ENCODE results near the gene CSNK1D.
A peak's percentile ranks its signal among the peaks of the same experiment; 100 is the strongest.

Gene CSNK1D

DNA sequence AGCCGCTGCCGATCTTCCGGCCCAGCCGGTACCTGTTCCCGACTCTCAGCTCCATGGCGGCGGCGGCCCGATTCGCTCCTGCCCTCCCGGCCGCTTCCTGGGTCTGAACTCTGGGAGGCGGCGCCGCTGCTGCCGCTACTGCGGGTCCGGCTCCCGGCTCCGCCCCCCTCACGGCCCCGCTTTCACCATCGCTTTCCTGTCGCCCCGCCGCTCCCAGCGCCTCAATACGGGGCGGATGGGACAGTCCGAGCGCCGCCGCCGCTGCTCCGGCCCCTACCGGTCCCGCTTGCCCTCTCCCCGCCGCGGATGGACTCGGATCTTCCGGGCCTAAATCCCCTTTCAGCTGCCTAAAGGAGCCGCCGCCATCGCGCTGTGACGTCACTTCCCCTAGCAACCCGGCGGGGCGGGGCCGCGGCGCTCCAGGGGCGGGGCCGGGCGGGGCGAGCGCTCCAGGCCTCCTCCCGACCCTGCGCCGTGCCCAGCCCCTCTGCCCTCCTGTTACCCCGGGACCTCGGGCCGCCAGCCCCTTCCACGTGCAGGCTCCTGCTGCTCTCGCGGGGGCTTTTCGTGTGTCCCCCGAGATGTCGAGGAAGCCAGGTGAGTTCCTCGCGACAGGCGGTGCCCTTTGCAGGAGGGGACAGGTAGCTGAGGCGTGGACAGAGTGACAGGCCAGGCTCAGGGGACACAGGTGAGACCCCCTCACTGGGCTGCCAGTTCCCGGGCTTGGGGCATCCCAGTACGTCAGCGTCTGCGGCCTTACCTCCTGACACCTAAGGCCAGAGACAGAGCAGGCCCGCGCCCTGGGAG is at the start of gene CSNK1D:
Gene CSNK1D (minus strand): TSS at position 374 of the 807 bp plus-strand sequence. CDS start 319 bp downstream, at position 55.
- DNase-seq = peak; percentile 83 to 97 (median 94)
- intact Hi-C loops (cut with DNase I) = no loop called here

DNA sequence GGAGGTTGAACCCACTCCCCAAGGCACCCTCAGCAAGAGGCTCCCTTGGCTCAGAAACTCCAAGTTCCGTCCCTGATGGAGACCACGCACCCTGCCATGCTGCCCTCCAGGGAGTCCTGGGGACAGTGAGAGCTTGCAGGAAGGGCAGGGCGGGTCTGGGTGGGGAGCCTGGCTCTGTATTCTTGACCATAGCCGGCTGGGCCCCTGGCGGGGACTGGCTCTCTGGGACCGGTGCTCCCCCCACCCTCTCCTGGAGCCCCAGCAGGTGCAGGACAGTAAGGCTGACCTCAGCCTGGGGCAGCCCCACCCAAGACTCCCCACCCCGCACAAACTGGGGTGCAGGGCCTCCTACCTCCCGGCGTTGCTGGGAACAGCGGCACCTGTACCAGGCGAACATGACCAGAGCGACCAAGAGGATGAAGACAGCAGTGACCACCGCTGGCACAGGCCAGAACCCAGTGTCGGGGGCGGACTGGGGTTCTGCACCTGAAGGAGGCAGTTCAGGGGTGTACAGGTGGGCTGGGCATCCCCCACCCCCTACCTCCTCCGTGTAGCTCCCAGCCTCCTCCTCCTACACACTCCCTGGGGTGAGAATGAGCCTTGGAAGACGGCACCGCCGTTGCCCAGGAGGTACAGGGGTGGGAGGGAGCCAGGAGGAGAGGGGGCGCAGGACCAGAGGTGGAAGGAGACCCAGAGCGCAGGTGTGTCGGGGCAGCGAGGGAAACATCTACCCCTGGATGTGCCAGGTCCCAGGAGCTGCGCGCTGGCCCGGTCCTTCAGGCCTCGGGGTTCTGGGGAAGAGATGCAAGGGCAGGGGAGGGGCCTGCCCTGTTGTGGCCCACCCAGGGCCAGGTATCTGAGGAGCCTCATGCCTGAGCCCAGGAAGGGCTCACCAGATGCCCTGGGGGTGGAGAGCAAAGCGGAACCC is 49.3 kb upstream of the CSNK1D start:
- intact Hi-C loops (cut with DNase I) = loop anchor here (5.0 kb wide), 1 partner anchor 85 kb away; no protein-coding TSS in a partner anchor
- no peak for DNase-seq

- DNase-seq = no peak
- intact Hi-C loops (cut with DNase I) = loop anchor here (5.0 kb wide), 1 partner anchor 85 kb away; no protein-coding TSS in a partner anchor
Measured at GRCh38 chr17:82321947-82322466, 48.5 kb upstream of the CSNK1D start.

DNA sequence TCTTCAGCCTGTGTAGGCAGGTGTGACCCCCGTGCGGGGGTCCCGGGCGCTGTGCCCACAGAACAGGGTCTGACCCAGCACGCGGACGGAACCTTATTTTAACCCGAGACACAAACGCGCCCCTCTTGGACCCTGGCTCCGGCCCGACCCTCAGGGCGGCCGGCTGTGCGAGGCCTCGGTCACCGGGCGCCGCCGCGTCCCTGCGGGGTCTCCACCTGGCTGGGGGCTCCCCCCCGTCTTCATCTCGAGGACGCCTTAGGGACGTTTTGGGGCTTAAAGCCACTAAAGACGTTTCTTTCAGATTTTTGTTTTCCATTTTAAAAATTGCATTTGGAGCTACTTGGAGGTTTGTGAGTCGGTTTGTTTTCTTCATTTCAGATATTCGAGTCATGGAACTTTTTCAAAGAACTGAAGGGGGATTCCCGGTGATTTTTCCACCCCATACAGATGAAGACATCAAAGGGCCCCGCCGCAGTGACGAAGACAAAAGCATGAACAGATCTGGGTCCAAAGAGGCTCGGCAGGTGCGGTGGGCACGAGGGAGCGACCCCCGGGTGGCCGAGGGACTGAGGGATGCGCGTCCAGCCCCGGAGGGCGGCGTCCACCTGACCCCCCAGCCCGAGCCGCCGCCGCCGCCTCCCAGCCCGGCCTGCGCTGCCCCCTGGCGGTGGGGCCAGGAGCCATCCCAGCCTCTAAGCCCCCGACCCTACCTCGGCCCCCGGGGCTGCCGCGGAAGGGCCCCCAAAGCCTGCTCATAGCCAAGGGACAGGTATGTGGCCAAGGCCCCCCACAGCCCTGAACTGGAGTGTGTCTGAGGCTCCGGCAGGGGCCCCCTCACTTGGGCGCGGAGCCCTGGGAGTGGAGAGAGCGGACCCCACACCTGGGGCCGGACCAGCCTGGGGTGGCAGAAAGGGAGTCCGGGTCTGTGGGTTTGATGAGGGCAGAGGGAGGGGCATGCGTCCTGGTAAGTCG is 47.7 kb upstream of the CSNK1D start:
- intact Hi-C loops (cut with DNase I) = loop anchor here (5.0 kb wide), 1 partner anchor 84 kb away; no protein-coding TSS in a partner anchor
- peak in 18 of 42 donors; percentile 10 to 67 (median 46) for DNase-seq

GRCh38 chr17:82320140-82320840 is 46.8 kb upstream of the CSNK1D start:
- no peak for DNase-seq
- intact Hi-C loops (cut with DNase I) = loop anchor here (5.0 kb wide), 1 partner anchor 83 kb away; no protein-coding TSS in a partner anchor

GRCh38 chr17:82319619-82320062 is 46.1 kb upstream of the CSNK1D start:
- DNase-seq = no peak
- intact Hi-C loops (cut with DNase I) = loop anchor here (5.0 kb wide), 1 partner anchor 82 kb away; no protein-coding TSS in a partner anchor

GRCh38 chr17:82318772-82319606 is 45.5 kb upstream of the CSNK1D start:
- intact Hi-C loops (cut with DNase I) = no loop called here
- DNase-seq = no peak

DNA sequence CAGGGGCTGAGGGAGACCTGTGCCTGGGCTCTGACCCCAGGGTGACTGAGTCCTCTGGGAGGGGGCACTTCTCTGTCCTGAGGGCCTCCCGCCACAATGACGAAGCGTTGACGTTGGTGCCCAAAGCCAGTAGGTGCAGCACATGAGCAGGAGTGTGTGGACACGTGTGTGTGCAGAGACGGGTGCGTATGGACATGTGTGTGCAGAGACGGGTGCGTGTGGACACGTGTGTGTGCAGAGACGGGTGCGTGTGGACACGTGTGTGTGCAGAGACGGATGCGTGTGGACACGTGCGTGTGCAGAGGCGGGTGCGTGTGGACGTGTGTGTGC is 44.6 kb upstream of the CSNK1D start:
- intact Hi-C loops (cut with DNase I) = no loop called here
- no peak for DNase-seq

- no peak for DNase-seq
- intact Hi-C loops (cut with DNase I) = no loop called here
Measured at GRCh38 chr17:82317394-82318168, 44.1 kb upstream of the CSNK1D start, which contains the start of gene CD7. Gene CD7, minus strand, starts transcription at chr17:82317608. Its CDS starts 113 bp downstream, at chr17:82317495.

GRCh38 chr17:82316651-82317393 is 43.3 kb upstream of the CSNK1D start:
- intact Hi-C loops (cut with DNase I) = no loop called here
- DNase-seq = no peak

DNA sequence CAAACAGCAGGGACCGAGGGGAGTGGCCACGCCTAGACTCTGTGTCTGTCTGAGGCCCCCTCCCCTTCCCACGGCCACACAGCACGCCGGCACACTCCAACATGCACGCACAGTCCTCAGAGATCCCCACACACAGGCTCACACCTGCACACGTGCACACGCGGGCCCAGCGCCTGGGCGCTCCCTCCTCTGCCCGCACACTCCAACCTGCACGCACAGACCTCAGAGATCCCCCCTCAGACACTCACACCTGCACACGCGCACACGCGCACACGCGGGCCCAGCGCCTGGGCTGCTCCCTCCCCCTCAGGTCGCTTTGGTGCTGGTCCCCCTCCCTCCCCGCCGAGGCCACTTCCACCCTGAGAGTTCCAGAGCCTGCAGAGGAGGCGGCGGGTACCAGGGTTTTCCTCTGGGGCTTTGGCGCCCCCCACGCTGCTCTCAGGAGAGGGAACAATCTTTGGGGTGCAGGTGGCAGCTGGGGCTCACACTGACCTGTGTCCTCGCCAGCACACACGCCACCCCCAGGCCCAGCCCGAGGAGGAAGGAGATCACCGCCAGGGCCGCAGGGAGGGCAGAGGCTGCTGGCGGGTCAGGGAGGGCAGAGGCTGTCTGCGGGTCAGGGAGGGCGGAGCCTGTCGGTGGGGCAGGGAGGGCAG is 42.3 kb upstream of the CSNK1D start:
- intact Hi-C loops (cut with DNase I) = no loop called here

DNA sequence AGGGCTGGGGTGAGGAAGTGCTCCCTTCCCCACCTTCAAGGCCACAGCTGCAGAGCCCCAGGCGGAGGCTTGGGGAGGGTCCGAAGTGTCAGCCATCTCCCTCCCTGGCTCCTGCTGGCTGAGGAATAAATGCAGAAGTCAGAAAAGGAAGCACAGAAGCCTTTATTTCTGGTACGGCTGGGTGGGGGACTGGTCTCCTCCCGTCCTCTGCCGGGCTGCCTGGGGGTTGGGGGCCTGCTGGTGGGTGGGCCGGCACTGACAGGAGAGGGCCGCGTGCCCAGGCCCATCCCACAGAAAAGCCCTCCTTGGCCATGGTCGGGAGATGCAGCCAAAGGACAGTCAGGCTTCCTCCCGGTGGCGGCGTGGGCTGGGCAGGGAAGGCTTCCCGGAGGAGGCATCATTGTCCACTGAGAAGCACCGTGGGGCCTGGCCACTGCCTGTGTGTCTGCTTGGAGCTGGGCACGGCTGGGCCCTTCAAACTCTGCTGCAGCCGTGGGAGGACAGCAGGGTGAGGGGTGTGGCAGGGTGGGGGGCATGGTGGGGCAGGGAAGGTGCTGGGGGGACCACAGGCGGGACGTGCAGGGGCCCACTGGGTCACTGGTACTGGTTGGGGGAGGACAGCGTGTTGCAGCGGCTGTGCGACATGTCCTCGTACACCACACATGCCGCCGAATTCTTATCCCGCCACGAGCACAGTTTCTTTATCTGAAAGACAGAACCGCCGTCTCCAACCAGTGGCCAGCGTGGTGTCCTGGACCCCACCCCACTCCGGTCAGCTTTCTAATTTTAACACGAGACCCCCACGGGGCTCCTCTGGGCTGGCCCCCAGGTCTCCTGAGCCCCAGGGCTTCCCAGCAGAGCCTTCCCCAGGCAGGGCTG is 41.5 kb upstream of the CSNK1D start:
- no peak for DNase-seq
- intact Hi-C loops (cut with DNase I) = no loop called here

More for the DNA sequence above, 42.3 kb upstream of the CSNK1D start:
- DNase-seq = no peak

DNA sequence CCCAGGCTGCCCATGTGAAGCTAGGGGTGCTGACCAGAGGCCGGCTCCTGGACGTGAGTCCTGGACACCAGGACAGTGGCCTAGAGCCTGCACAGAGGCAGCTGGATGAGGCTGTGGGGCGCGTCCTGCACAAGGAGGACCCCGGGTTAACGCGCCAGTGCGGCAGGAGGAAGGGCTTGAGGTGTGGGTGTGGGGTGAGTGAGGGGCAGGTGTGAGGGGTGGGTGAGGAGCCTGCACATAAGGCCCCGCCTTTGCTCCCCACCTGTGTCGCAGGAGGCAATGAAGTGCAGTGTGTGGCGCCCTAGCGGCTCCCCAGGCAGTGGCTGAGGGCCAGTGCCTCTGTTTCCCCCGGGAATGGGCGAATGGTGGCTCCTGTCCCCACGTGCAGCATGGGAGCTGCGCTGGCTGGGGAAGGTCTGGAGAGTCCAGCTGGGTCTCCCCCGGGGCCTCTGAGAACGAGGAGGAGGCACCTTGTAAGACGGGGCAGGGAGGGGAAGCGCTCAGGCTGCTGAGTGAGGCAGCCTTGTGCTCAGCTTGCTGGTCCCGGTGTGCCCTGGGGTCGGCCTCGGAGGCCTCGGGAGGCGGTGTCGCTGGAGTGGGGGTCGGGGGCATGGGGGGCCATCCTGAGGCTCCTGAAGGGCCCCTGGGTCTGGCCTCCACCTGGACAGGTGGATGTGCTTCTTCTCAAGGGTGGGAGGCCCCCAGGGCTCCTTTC is 40.7 kb upstream of the CSNK1D start:
- intact Hi-C loops (cut with DNase I) = no loop called here
- no peak for DNase-seq
